Neuronal stem cell (in vitro differentiated cells): ENCODE results near the gene SPRED3.

Experiments
- DNase-seq: peaks from one replicate; pipeline ENCODE4 v3.0.0-alpha.2; 2013; ENCODE audit warnings: low spot score
- H2AFZ ChIP-seq: one replicate; pipeline ENCODE4 v1.6.1; 2013; ENCODE audit warnings: mild to moderate bottlenecking, low read length, inconsistent platforms
- H2AK5ac ChIP-seq: 2 replicates; pipeline ENCODE4 v1.6.1; 2013; ENCODE audit warnings: low read depth, mild to moderate bottlenecking, inconsistent platforms, low read length, moderate library complexity, mixed read lengths
- H2BK120ac ChIP-seq: 2 replicates; pipeline ENCODE4 v1.6.1; 2013; ENCODE audit warnings: low read depth, mild to moderate bottlenecking, inconsistent platforms, low read length, moderate library complexity, mixed read lengths
- H2BK12ac ChIP-seq: one replicate; pipeline ENCODE4 v1.6.1; 2013; ENCODE audit warnings: low read length, inconsistent platforms
- H2BK15ac ChIP-seq: 2 replicates; pipeline ENCODE4 v1.6.1; 2013; ENCODE audit warnings: mild to moderate bottlenecking, low read length, inconsistent platforms, mixed read lengths
- H2BK5ac ChIP-seq: one replicate; pipeline ENCODE4 v1.6.1; 2013; ENCODE audit warnings: inconsistent platforms, mild to moderate bottlenecking, low read length, moderate library complexity
- H3K14ac ChIP-seq: one replicate; pipeline ENCODE4 v1.6.1; 2013; ENCODE audit warnings: low read length, inconsistent platforms
- H3K18ac ChIP-seq: 2 replicates; pipeline ENCODE4 v1.6.1; 2013; ENCODE audit warnings: low read length, inconsistent platforms
- H3K23ac ChIP-seq: 2 replicates; pipeline ENCODE4 v1.6.1; 2013; ENCODE audit warnings: low read depth, mild to moderate bottlenecking, mixed read lengths, low read length, inconsistent platforms; ENCODE audit not compliant: poor library complexity
- H3K27ac ChIP-seq: replicated peaks from 3 replicates; pipeline ENCODE4 v1.5.1; 2013; ENCODE audit warnings: low read length, inconsistent platforms
- H3K27me3 ChIP-seq, 3 experiments: 2 replicates each; pipeline ENCODE4 v1.6.1; 2013; ENCODE audit warnings: low read length in 3 of 3, mild to moderate bottlenecking in 2 of 3, inconsistent platforms in 1 of 3, low read depth in 1 of 3, mixed read lengths in 1 of 3, moderate library complexity in 1 of 3; ENCODE audit not compliant: control insufficient read depth in 3 of 3, insufficient read depth in 3 of 3
- H3K36me3 ChIP-seq, 2 donors: replicated peaks in 1 of 2; 2 replicates each; pipeline ENCODE4 v1.6.1; 2013; ENCODE audit warnings: low read length in 2 of 2; ENCODE audit not compliant: control insufficient read depth in 2 of 2, insufficient read depth in 2 of 2
- H3K4ac ChIP-seq: 2 replicates; pipeline ENCODE4 v1.6.1; 2013; ENCODE audit warnings: inconsistent platforms, mild to moderate bottlenecking, low read length, moderate library complexity
- H3K4me1 ChIP-seq, 2 donors: 1 replicate in 1 of 2; 2 replicates in 1 of 2; pipeline ENCODE4 v1.6.1; 2013; ENCODE audit warnings: low read length in 2 of 2, low read depth in 1 of 2; ENCODE audit not compliant: control insufficient read depth in 2 of 2, insufficient read depth in 1 of 2
- H3K4me2 ChIP-seq: one replicate; pipeline ENCODE4 v1.6.1; 2013; ENCODE audit warnings: mild to moderate bottlenecking, low read length, inconsistent platforms; ENCODE audit not compliant: insufficient read depth, poor library complexity, severe bottlenecking
- H3K4me3 ChIP-seq, 2 donors: 2 replicates each; pipeline ENCODE4 v1.5.1; 2013; ENCODE audit warnings: low read length in 2 of 2, mild to moderate bottlenecking in 2 of 2, inconsistent platforms in 1 of 2, moderate library complexity in 1 of 2
- H3K79me1 ChIP-seq: one replicate; pipeline ENCODE4 v1.6.1; 2013; ENCODE audit warnings: low read depth, mild to moderate bottlenecking, inconsistent platforms, low read length, moderate library complexity
- H3K9ac ChIP-seq: one replicate; pipeline ENCODE4 v1.6.1; 2013; ENCODE audit warnings: mild to moderate bottlenecking, low read depth, low read length, inconsistent platforms; ENCODE audit not compliant: poor library complexity
- H3K9me3 ChIP-seq, 2 donors: replicated peaks in 1 of 2; 2 replicates each; pipeline versions ENCODE3 to v1.6.1; 2013; ENCODE audit warnings: low read length in 2 of 2, mild to moderate bottlenecking in 2 of 2, inconsistent platforms in 1 of 2, low read depth in 1 of 2, mixed read lengths in 1 of 2, moderate library complexity in 1 of 2; ENCODE audit not compliant: control insufficient read depth in 2 of 2, insufficient read depth in 1 of 2
- H4K8ac ChIP-seq: one replicate; pipeline ENCODE4 v1.6.1; 2013; ENCODE audit warnings: low read depth, mild to moderate bottlenecking, inconsistent platforms, low read length, moderate library complexity
- H4K91ac ChIP-seq: one replicate; pipeline ENCODE4 v1.6.1; 2013; ENCODE audit warnings: low read length, low read depth, mild to moderate bottlenecking, inconsistent platforms; ENCODE audit not compliant: poor library complexity
- WGBS, 2 donors: extraction: QIAGEN DNeasy Blood & Tissue Kit; methylation state at CpG; one replicate each; pipeline ENCODE4 v1.1.7; 2013; ENCODE audit warnings: missing lambda C conversion rate in 2 of 2, mixed read lengths in 1 of 2; ENCODE audit not compliant: insufficient read length in 2 of 2, insufficient replicate concordance in 1 of 2; ENCODE audit errors: extremely low coverage in 2 of 2; 5-methylcytosine and 5-hydroxymethylcytosine counted together

Gene SPRED3

DNA sequence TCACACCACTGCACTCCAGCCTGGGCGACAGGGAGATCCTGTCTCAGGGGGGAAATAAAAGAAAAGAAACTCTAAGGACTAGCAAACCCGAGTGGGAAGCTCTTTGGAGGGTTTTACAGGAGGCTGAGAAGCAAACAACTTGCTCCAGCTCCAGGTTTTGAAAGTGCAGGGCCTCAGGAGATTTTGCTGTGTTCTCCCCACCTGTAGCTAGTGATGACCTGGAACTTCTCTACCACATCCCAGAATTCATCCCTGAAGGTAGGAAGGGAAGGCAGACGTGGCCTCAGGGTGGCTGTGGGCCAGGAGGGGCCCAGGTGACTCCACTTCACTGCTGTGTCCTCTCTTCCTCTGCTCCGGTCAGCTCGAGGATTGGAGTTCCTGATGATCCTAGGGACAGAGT lies 30.4 kb upstream of the SPRED3 start:
- WGBS, 2 donors: no CpG with 5 or more reads among the region's 5 CpGs
- peaks cover 0 to 4% of the 10 kb centered on the region in 2 donors for H3K9me3 ChIP-seq
- no peak overlapping the region for H3K9ac ChIP-seq
- no peaks in the 10 kb centered on the region for H3K36me3 ChIP-seq
- H3K4me2 ChIP-seq: no peak overlapping the region
- no peak overlapping the region for H2BK12ac ChIP-seq
- peaks cover 4 to 9% of the 10 kb centered on the region in 2 donors for H3K4me1 ChIP-seq
- no peaks in the 10 kb centered on the region for H3K79me1 ChIP-seq
- DNase-seq: no peak
- peaks cover 0 to 50% (median 25%) of the 10 kb centered on the region in 3 experiments for H3K27me3 ChIP-seq
- H4K8ac ChIP-seq: no peak overlapping the region
- no peak overlapping the region for H3K4me3 ChIP-seq
- H3K18ac ChIP-seq: no peak overlapping the region
- H3K23ac ChIP-seq: no peak overlapping the region
- no peak overlapping the region for H3K4ac ChIP-seq
- H2AK5ac ChIP-seq: no peak overlapping the region
- H2BK5ac ChIP-seq: no peak overlapping the region
- no peak overlapping the region for H2BK15ac ChIP-seq
- H4K91ac ChIP-seq: no peak overlapping the region
- H3K27ac ChIP-seq: no peak overlapping the region
- no peak overlapping the region for H3K14ac ChIP-seq
- no peak overlapping the region for H2AFZ ChIP-seq
- H2BK120ac ChIP-seq: no peak overlapping the region

DNA sequence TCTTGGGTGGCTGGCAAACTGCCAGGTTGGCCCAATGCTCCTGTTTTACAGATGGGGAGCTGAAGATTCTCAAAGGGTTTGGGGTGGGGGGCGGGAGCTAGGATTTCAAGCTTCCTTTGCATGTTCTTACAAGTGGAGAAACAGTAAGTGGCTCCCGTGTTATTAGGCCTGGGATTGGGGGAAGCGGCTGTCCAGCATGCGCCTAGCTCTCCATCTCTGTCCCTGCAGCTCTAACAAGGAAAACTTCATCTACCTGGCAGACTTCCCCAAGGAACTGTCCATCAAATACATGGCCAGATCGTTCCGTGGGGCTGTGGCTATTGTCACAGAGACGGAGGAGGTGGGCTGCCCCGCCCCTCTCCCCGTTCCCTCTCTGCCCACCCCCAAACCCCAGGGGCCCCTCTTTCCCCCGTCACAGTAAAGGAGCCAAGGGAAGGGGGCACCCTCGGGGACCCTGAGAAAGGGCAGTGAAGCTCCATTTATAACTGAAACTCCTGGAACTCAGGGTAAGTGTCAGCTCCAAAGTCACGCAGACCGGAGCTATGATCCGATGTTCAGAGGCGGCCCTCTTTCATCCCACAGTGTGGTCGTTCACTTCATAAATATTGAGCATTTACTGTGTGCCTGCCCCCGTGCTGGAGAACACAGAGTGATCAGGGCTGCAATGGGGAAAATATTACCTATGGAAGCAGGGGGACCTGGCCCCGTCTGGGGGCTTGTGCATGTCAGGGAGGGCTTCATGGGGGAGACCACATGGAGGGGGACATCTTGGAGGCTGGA lies 29.1 kb upstream of the SPRED3 start:
- peaks cover 4% of the 10 kb centered on the region in 2 donors for H3K4me1 ChIP-seq
- H3K36me3 ChIP-seq: no peaks in the 10 kb centered on the region
- H2BK15ac ChIP-seq: no peak overlapping the region
- no peak overlapping the region for H2BK120ac ChIP-seq
- no peak overlapping the region for H3K9ac ChIP-seq
- peaks cover 0 to 50% (median 25%) of the 10 kb centered on the region in 3 experiments for H3K27me3 ChIP-seq
- no peak overlapping the region for H4K8ac ChIP-seq
- H2AK5ac ChIP-seq: no peak overlapping the region
- H3K14ac ChIP-seq: no peak overlapping the region
- WGBS, 2 donors: no CpG with 5 or more reads among the region's 18 CpGs
- peaks cover 0 to 4% of the 10 kb centered on the region in 2 donors for H3K9me3 ChIP-seq
- no peak overlapping the region for H3K4ac ChIP-seq
- H2BK5ac ChIP-seq: no peak overlapping the region
- no peak overlapping the region for H3K4me2 ChIP-seq
- no peak overlapping the region for H2BK12ac ChIP-seq
- no peaks in the 10 kb centered on the region for H3K79me1 ChIP-seq
- H3K4me3 ChIP-seq: no peak overlapping the region
- no peak overlapping the region for H3K18ac ChIP-seq
- no peak for DNase-seq
- peak overlapping the region; percentile 3 for H3K23ac ChIP-seq
- no peak overlapping the region for H3K27ac ChIP-seq
- H4K91ac ChIP-seq: no peak overlapping the region
- no peak overlapping the region for H2AFZ ChIP-seq

DNA sequence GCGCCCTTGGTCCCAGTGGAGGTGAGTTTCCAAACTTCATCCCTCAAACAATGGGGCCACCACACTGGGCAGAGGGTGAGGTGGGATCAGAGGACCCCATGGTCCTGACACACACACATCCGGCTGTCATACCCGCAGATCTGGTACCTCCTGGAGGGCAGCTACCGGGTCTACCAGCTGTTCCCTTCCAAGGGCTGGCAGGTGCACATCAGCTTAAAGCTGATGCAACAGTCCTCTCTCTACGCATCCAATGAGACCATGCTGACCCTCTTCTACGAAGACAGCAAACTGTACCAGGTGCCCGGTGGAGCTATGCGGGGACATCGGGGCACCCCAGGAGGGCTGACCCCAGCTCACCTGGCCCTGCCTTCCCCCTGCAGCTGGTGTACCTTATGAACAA lies 28.1 kb upstream of the SPRED3 start:
- peak overlapping the region; percentile 2 for H2AK5ac ChIP-seq
- H2BK120ac ChIP-seq: no peak overlapping the region
- H2AFZ ChIP-seq: no peak overlapping the region
- H3K4me3 ChIP-seq: no peak overlapping the region
- no CpG with 5 or more reads among the region's 9 CpGs for WGBS, 2 donors
- no peaks in the 10 kb centered on the region for H3K79me1 ChIP-seq
- no peak overlapping the region for H3K4ac ChIP-seq
- no peak overlapping the region for H3K14ac ChIP-seq
- no peak overlapping the region for H4K91ac ChIP-seq
- peaks cover 3 to 4% of the 10 kb centered on the region in 2 donors for H3K9me3 ChIP-seq
- H3K27me3 ChIP-seq: peaks cover 0 to 50% (median 25%) of the 10 kb centered on the region in 3 experiments
- H2BK5ac ChIP-seq: no peak overlapping the region
- H3K9ac ChIP-seq: no peak overlapping the region
- no peak overlapping the region for H2BK15ac ChIP-seq
- H4K8ac ChIP-seq: no peak overlapping the region
- no peak overlapping the region for H3K23ac ChIP-seq
- H3K4me2 ChIP-seq: no peak overlapping the region
- no peaks in the 10 kb centered on the region for H3K36me3 ChIP-seq
- DNase-seq: no peak
- peaks cover 4% of the 10 kb centered on the region in 2 donors for H3K4me1 ChIP-seq
- H3K18ac ChIP-seq: no peak overlapping the region
- no peak overlapping the region for H3K27ac ChIP-seq
- H2BK12ac ChIP-seq: no peak overlapping the region

DNA sequence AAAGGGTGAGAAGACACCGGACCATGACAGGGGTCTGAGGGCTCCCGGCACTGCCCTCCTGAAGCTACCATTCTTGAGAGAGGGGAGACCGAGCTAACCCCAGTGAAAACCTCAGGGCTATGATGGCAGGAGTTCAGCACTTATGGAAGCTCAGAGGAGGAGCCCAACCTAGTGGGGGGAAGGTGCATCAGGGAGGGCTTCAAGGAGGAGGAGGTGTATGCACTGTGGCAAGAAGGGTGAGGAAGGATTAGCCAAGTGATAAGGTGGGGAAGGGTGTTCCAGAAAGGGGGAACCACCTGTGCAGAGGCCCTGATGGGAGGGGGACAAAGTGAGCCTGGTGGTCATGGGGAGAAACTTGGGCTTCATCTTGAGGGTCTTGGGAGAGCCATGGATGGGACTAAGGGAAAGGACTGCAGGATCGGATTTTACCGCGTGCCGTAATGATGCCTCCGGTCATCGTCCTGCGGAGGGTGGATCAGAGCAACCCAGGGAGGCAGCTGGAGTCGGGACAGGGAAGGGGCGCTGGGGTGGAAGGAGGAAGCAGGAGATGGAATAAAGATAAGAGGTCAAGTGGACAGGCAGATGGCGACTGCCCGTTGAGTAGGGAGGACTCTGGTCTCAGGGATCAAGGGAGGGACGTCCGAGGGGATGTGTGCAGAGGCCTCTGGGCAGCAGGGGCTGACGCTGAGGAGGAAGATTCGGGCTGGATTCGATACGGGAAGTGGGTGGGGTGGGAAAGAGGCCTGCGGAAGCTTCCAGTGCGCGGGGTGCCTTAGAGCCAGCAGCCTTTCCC lies 27.5 kb upstream of the SPRED3 start:
- no peak overlapping the region for H3K27ac ChIP-seq
- H2AFZ ChIP-seq: peak overlapping the region; percentile 98
- H3K9ac ChIP-seq: peak overlapping the region; percentile 77
- no CpG with 5 or more reads among the region's 23 CpGs for WGBS, 2 donors
- H4K91ac ChIP-seq: no peak overlapping the region
- H3K27me3 ChIP-seq: peaks cover 0 to 49% (median 25%) of the 10 kb centered on the region in 3 experiments
- H3K79me1 ChIP-seq: no peaks in the 10 kb centered on the region
- H3K18ac ChIP-seq: peak overlapping the region; percentile 88
- no peak overlapping the region for H2BK15ac ChIP-seq
- peak overlapping the region; percentile 93 for H3K23ac ChIP-seq
- H2BK12ac ChIP-seq: peak overlapping the region; percentile 7
- no peak for DNase-seq
- peak overlapping the region; percentile 69 for H2AK5ac ChIP-seq
- H3K14ac ChIP-seq: peak overlapping the region; percentile 75
- H4K8ac ChIP-seq: no peak overlapping the region
- no peaks in the 10 kb centered on the region for H3K36me3 ChIP-seq
- H3K4me2 ChIP-seq: peak overlapping the region; percentile 97
- H3K4me3 ChIP-seq: peak overlapping the region; percentile 51 to 80
- no peak overlapping the region for H3K4ac ChIP-seq
- H3K4me1 ChIP-seq: peaks cover 4% of the 10 kb centered on the region in 2 donors
- no peak overlapping the region for H2BK120ac ChIP-seq
- no peak overlapping the region for H2BK5ac ChIP-seq
- peaks cover 3 to 4% of the 10 kb centered on the region in 2 donors for H3K9me3 ChIP-seq
